Measurements from ENCODE around the gene ERRFI1.

ERRFI1 gene

GRCh38 chr1:7962014-7962335, 64.1 kb downstream of the ERRFI1 start:
- peak overlapping the region; percentile 72 for H3K4me3 ChIP-seq (ENCODE audit: low read depth, low read length)
- TF ChIP-seq CTCF (IDR thresholded peaks at IDR 0.05; ENCODE audit: insufficient read depth, low read depth, low read length, missing control alignments) = no peak
- no peak for DNase-seq (ENCODE audit: low read depth)
